ENCODE results near the gene UTP25.

Gene UTP25

GRCh38 chr1:209820986-209821385 is 6.8 kb upstream of the UTP25 start:
- POLR2A ChIA-PET, result no interaction called here

GRCh38 chr1:209822706-209823105 is 5.1 kb upstream of the UTP25 start:
- CTCF ChIA-PET, result interaction anchor here (0.6 to 9.9 kb wide), 42 partner anchors 13 to 494 kb away, joined by 3 to 293 read pairs (median 4); partner anchors contain the start of genes C1orf74, CAMK1G, IRF6 and TRAF3IP3
- no peak for TF ChIP-seq CTCF (IDR thresholded peaks at IDR 0.05; ENCODE audit: insufficient read depth, low read length, missing control alignments)
- H3K4me3 ChIP-seq (ENCODE audit: low read depth, low read length), result no peak overlapping the region
- POLR2A ChIA-PET, result no interaction called here
- DNase-seq (ENCODE audit: low read depth, low spot score), result no peak

More at GRCh38 chr1:209820986-209821385, 6.8 kb upstream of the UTP25 start:
- no peak for DNase-seq (ENCODE audit: low read depth, low spot score)
- H3K4me3 ChIP-seq (ENCODE audit: low read depth, low read length), result no peak overlapping the region
- no peak for TF ChIP-seq CTCF (IDR thresholded peaks at IDR 0.05; ENCODE audit: insufficient read depth, low read length, missing control alignments)
- CTCF ChIA-PET, result interaction anchor here (0.7 to 9.9 kb wide), 8 partner anchors 11 to 167 kb away, joined by 3 to 293 read pairs (median 42); partner anchors contain the start of gene IRF6

GRCh38 chr1:209823143-209824041 is 4.4 kb upstream of the UTP25 start:
- DNase-seq (ENCODE audit: low read depth, low spot score), result no peak
- peak; percentile 57 for TF ChIP-seq CTCF (IDR thresholded peaks at IDR 0.05; ENCODE audit: insufficient read depth, low read length, missing control alignments)
- CTCF ChIA-PET, result interaction anchor here (0.6 to 9.9 kb wide), 54 partner anchors 13 to 506 kb away, joined by 3 to 293 read pairs (median 4); partner anchors contain the start of genes C1orf74, CAMK1G, G0S2 and IRF6
- POLR2A ChIA-PET, result interaction anchor here (0.9 kb wide), 1 partner anchor 8 kb away, joined by 6 read pairs; no protein-coding TSS in a partner anchor
- H3K4me3 ChIP-seq (ENCODE audit: low read depth, low read length), result no peak overlapping the region

- no peak overlapping the region for H3K4me3 ChIP-seq (ENCODE audit: low read depth, low read length)
- no peak for DNase-seq (ENCODE audit: low read depth, low spot score)
- no peak for TF ChIP-seq CTCF (IDR thresholded peaks at IDR 0.05; ENCODE audit: insufficient read depth, low read length, missing control alignments)
- ChIA-PET CTCF (interaction anchor here (0.7 to 9.9 kb wide), 11 partner anchors 8 to 256 kb away, joined by 3 to 293 read pairs (median 5); partner anchors contain the start of gene IRF6), POLR2A (no interaction called here)
Measured at GRCh38 chr1:209825591-209826434, 2.0 kb upstream of the UTP25 start.

- no peak overlapping the region for H3K4me3 ChIP-seq (ENCODE audit: low read depth, low read length)
- no peak for DNase-seq (ENCODE audit: low read depth, low spot score)
- no peak for TF ChIP-seq CTCF (IDR thresholded peaks at IDR 0.05; ENCODE audit: insufficient read depth, low read length, missing control alignments)
- ChIA-PET CTCF (interaction anchor here (1.1 to 5.9 kb wide), 4 partner anchors 10 to 31 kb away, joined by 3 to 35 read pairs (median 8); no protein-coding TSS in a partner anchor), POLR2A (interaction anchor here (0.6 to 2.0 kb wide), 2 partner anchors 10 to 46 kb away, joined by 3 to 8 read pairs; no protein-coding TSS in a partner anchor)
Measured at GRCh38 chr1:209829716-209830115, 1.9 kb downstream of the UTP25 start.

Data from AG04449 (cell line).